Activated naive CD8-positive, alpha-beta T cell treated with anti-CD3 and anti-CD28 coated beads for 36 hours (primary cell): ENCODE data around the gene ANXA2. TPM values are rescaled to one million over a fixed set of nuclear protein-coding genes. Genes with fewer than 3 reads are reported as not detected.
"Not testable (repeated sequence)": the region's sequence is repeated elsewhere in the genome, so short reads cannot be mapped to it uniquely, and the experiment has no call there.

Source experiments
- DNase-seq: peaks from one replicate; pipeline ENCODE4 v3.0.0; 2021
- H3K27ac Mint-ChIP-seq: one replicate; pipeline ENCODE4 v1.8.0; 2022; ENCODE audit warnings: mild to moderate bottlenecking, moderate library complexity, mixed read lengths
- H3K27me3 Mint-ChIP-seq: one replicate; pipeline ENCODE4 v1.8.0; 2022; ENCODE audit warnings: mild to moderate bottlenecking, mixed read lengths
- H3K36me3 Mint-ChIP-seq: one replicate; pipeline ENCODE4 v1.8.0; 2021; ENCODE audit warnings: mild to moderate bottlenecking, mixed read lengths
- H3K4me1 Mint-ChIP-seq: one replicate; pipeline ENCODE4 v1.8.0; 2021; ENCODE audit warnings: mixed read lengths
- H3K4me3 Mint-ChIP-seq: one replicate; pipeline ENCODE4 v1.8.0; 2022; ENCODE audit warnings: mild to moderate bottlenecking, moderate library complexity, mixed read lengths
- H3K9me3 Mint-ChIP-seq: one replicate; pipeline ENCODE4 v1.8.0; 2022; ENCODE audit warnings: mixed read lengths
- total RNA-seq, 2 experiments: library from RNA; stranded (reverse); gene quantifications; one replicate each; pipeline ENCODE4 v1.2.3, GENCODE V29; 2021

The ANXA2 gene
- total RNA-seq, 2 experiments from 2014 or later, result 44.0 to 44.8 TPM

GRCh38 chr15:60417112-60417511 is 19.3 kb upstream of the ANXA2 start:
- no peaks in the 10 kb centered on the region for H3K4me1 Mint-ChIP-seq
- no peak for DNase-seq
- H3K36me3 Mint-ChIP-seq, result peaks cover 6% of the 10 kb centered on the region
- no peaks in the 10 kb centered on the region for H3K27me3 Mint-ChIP-seq
- H3K9me3 Mint-ChIP-seq, result no peaks in the 10 kb centered on the region
- no peak overlapping the region for H3K4me3 Mint-ChIP-seq
- H3K27ac Mint-ChIP-seq, result no peak overlapping the region

- Mint-ChIP-seq H3K4me1 (no peaks in the 10 kb centered on the region), H3K9me3 (no peaks in the 10 kb centered on the region), H3K4me3 (no peak overlapping the region), H3K27me3 (no peaks in the 10 kb centered on the region), H3K36me3 (peaks cover 6% of the 10 kb centered on the region), H3K27ac (no peak overlapping the region)
- no peak for DNase-seq
Measured at GRCh38 chr15:60416484-60416883, 18.7 kb upstream of the ANXA2 start.

GRCh38 chr15:60414016-60414682 is 16.4 kb upstream of the ANXA2 start:
- H3K27me3 Mint-ChIP-seq, result no peaks in the 10 kb centered on the region
- no peak overlapping the region for H3K27ac Mint-ChIP-seq
- no peak overlapping the region for H3K4me3 Mint-ChIP-seq
- no peaks in the 10 kb centered on the region for H3K4me1 Mint-ChIP-seq
- no peaks in the 10 kb centered on the region for H3K9me3 Mint-ChIP-seq
- peaks cover 2% of the 10 kb centered on the region for H3K36me3 Mint-ChIP-seq
- no peak for DNase-seq

- Mint-ChIP-seq H3K4me3 (no peak overlapping the region), H3K36me3 (peaks cover 2% of the 10 kb centered on the region), H3K27ac (no peak overlapping the region), H3K27me3 (no peaks in the 10 kb centered on the region), H3K9me3 (no peaks in the 10 kb centered on the region), H3K4me1 (peaks cover 4% of the 10 kb centered on the region)
- no peak for DNase-seq
Measured at GRCh38 chr15:60413231-60413824, 15.5 kb upstream of the ANXA2 start.

DNA sequence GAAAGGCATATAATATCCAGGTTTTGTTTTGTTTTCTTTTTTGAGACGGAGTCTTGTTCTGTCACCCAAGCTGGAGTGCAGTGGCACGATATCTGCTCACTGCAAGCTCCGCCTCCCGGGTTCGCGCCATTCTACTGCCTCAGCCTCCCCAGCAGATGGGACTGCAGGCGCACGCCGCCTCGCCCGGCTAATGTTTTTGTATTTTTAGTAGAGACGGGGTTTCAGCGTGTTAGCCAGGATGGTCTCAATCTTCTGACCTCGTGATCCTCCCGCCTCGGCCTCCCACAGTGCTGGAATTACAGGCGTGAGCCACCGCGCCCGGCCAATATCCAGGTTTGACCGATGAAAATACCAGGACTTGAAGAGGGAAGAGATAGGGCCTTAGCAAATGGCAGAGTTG is 15.0 kb upstream of the ANXA2 start:
- not testable (repeated sequence) for H3K27me3 Mint-ChIP-seq, H3K4me3 Mint-ChIP-seq, H3K9me3 Mint-ChIP-seq, H3K4me1 Mint-ChIP-seq, H3K27ac Mint-ChIP-seq, DNase-seq, H3K36me3 Mint-ChIP-seq

GRCh38 chr15:60411774-60412425 is 14.1 kb upstream of the ANXA2 start:
- DNase-seq, result no peak
- Mint-ChIP-seq H3K4me1 (peaks cover 6% of the 10 kb centered on the region), H3K4me3 (no peak overlapping the region), H3K9me3 (no peaks in the 10 kb centered on the region), H3K36me3 (peaks cover 2% of the 10 kb centered on the region), H3K27me3 (no peaks in the 10 kb centered on the region), H3K27ac (no peak overlapping the region)

DNA sequence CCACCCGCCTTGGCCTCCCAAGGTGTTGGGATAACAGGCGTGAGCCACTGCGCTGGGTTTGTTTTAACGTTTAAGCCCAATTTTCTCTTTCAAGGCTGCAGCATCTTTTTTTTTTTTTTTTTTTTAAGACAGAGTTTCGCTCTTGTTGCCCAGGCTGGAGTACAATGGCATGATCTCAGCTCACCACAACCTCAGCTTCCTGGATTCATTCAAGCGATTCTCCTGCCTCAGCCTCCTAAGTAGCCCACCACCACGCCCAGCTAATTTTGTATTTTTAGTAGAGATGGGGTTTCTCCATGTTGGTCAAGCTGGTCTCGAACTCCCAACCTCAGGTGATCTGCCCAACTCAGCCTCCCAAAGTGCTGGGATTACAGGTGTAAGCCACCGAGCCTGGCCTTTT is 12.6 kb upstream of the ANXA2 start:
- DNase-seq, H3K4me1 Mint-ChIP-seq, H3K27me3 Mint-ChIP-seq, H3K36me3 Mint-ChIP-seq, H3K27ac Mint-ChIP-seq, H3K9me3 Mint-ChIP-seq, H3K4me3 Mint-ChIP-seq: not testable (repeated sequence)

- Mint-ChIP-seq H3K9me3 (no peaks in the 10 kb centered on the region), H3K4me1 (peaks cover 6% of the 10 kb centered on the region), H3K36me3 (no peaks in the 10 kb centered on the region), H3K4me3 (no peak overlapping the region), H3K27me3 (no peaks in the 10 kb centered on the region), H3K27ac (no peak overlapping the region)
- DNase-seq, result no peak
Measured at GRCh38 chr15:60408463-60408981, 10.7 kb upstream of the ANXA2 start.

DNA sequence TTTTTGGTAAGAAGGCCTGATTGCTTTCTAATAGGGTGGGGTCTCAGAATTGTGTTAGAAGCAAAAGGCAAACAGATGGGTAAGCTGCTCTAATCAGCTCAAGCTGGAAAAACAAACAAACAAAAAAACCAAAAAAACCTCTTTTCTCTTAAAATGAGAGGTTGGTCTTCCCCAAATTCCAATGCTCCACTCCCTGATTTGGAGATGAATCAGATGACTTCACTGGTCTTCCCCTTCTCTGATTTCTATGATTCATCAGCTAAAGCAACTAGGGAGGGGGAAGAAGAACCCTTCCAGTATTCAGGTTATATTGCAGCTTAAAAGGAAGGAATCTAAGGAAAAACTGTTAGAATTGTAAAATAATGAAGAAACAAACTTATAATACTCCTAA is 9.6 kb upstream of the ANXA2 start:
- H3K9me3 Mint-ChIP-seq, result no peaks in the 10 kb centered on the region
- no peaks in the 10 kb centered on the region for H3K27me3 Mint-ChIP-seq
- no peak overlapping the region for H3K4me3 Mint-ChIP-seq
- peaks cover 6% of the 10 kb centered on the region for H3K4me1 Mint-ChIP-seq
- DNase-seq, result no peak
- no peaks in the 10 kb centered on the region for H3K36me3 Mint-ChIP-seq
- H3K27ac Mint-ChIP-seq, result no peak overlapping the region

DNA sequence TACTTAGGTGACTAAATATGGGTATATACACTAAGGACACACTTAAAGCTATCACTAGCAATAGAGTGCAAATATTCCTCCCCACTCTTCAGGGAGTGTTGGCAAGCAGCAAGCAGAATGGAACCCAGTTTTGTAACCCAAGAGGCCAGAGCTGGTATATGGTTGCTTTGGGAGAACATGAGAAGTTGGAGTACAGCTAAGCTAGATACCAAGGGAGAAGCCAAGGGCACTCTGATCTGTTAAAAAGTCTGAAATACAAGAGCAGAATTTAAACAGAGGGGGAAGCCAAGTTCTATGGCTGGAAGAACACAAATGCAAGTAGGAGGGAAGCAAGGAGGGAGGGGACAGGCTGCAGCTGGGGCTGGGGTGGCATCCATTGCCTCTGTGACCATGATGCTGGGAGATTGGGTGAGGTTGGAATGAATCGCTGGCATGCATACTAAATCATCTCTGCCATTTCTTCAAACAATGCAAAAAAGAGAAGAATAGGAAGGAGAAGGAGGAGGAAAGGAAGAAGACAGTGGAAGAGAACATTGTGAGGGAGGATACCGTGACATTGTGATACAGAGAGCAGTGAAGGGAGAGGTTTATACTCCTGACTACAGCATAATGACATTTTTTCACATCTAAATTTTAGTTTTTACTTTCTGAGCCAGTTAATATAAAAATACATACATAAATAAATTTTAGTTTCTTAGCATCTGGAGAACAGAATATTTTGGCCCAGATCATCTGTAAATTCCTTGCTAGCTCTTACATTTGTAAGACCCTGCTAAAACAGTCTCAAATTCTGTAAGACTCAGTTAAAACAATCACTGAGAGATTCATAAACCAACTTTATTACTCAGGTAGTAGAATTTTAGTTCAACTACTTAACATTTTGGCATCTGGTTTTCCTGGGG is 9.0 kb upstream of the ANXA2 start:
- Mint-ChIP-seq H3K9me3 (no peaks in the 10 kb centered on the region), H3K36me3 (no peaks in the 10 kb centered on the region), H3K27me3 (no peaks in the 10 kb centered on the region), H3K27ac (no peak overlapping the region), H3K4me1 (peaks cover 6% of the 10 kb centered on the region), H3K4me3 (no peak overlapping the region)
- no peak for DNase-seq

DNA sequence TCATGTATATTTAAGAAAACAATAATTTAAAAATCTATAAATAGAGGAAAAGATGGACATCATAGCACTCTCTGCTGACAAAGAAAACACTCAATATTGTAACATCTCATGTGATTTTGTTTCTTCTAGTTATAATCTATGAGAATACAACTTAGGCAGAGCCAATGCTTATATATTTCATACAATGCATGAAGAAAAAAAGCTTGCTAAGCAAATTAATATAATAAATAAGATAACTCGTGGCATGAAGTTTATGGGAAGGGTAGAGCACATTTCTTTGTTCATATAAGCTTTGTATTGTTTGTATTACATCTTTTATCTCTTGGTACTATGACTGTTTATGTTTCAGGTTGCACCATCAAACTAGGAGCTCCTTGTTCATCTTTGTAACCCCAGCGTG is 7.6 kb upstream of the ANXA2 start:
- H3K27ac Mint-ChIP-seq, result no peak overlapping the region
- no peak for DNase-seq
- H3K4me3 Mint-ChIP-seq, result no peak overlapping the region
- peaks cover 6% of the 10 kb centered on the region for H3K4me1 Mint-ChIP-seq
- no peaks in the 10 kb centered on the region for H3K9me3 Mint-ChIP-seq
- no peaks in the 10 kb centered on the region for H3K27me3 Mint-ChIP-seq
- H3K36me3 Mint-ChIP-seq, result no peaks in the 10 kb centered on the region

- H3K4me1 Mint-ChIP-seq, H3K9me3 Mint-ChIP-seq, DNase-seq, H3K36me3 Mint-ChIP-seq, H3K27me3 Mint-ChIP-seq, H3K4me3 Mint-ChIP-seq, H3K27ac Mint-ChIP-seq: not testable (repeated sequence)
Measured at GRCh38 chr15:60404351-60404750, 6.6 kb upstream of the ANXA2 start.

GRCh38 chr15:60400944-60401343 is 3.2 kb upstream of the ANXA2 start:
- peaks cover 9% of the 10 kb centered on the region for H3K27me3 Mint-ChIP-seq
- H3K9me3 Mint-ChIP-seq, result no peaks in the 10 kb centered on the region
- H3K27ac Mint-ChIP-seq, result no peak overlapping the region
- peaks cover 21% of the 10 kb centered on the region for H3K4me1 Mint-ChIP-seq
- no peak for DNase-seq
- H3K36me3 Mint-ChIP-seq, result peaks cover 3% of the 10 kb centered on the region
- H3K4me3 Mint-ChIP-seq, result no peak overlapping the region

DNA sequence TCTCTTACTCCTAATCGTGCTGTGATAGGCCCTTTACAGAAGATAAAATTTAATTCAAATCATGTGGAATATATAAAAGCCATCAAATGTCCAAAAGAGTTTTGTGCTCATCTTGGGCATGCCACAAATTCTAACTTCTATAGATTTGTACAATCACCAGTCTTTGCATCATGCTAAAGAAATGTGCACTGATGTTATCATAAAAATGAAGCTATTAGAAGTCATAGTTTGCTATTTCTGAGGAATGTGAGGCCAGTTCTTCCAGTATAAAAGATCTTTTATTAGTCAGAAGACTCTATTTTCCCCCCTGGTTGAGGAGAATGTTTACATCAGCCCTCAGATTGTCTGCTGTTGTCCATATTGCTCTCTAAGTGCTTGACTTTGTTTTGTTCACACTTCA is 2.1 kb upstream of the ANXA2 start:
- Mint-ChIP-seq H3K36me3 (peaks cover 3% of the 10 kb centered on the region), H3K4me1 (peaks cover 22% of the 10 kb centered on the region), H3K27me3 (peaks cover 9% of the 10 kb centered on the region), H3K27ac (no peak overlapping the region), H3K4me3 (no peak overlapping the region), H3K9me3 (no peaks in the 10 kb centered on the region)
- no peak for DNase-seq
